ENCODE results near the gene LZTFL1.
"Not testable (repeated sequence)": the region's sequence is repeated elsewhere in the genome, so short reads cannot be mapped to it uniquely, and the experiment has no call there.

Gene LZTFL1

GRCh38 chr3:45861043-45861719, 19.3 kb upstream of the LZTFL1 start:
- Histone ChIP-seq H3K36me3 (ENCODE audit: insufficient read depth, low read length) (no peaks in the 10 kb centered on the region), H3K9ac (ENCODE audit: low read depth, low read length) (no peak overlapping the region), H3K4me2 (ENCODE audit: low read length) (no peak overlapping the region), H3K4me3 (ENCODE audit: low read length) (no peak overlapping the region), H3K4me1 (ENCODE audit: control insufficient read depth, insufficient read depth, low read length) (no peaks in the 10 kb centered on the region), H3K27me3 (ENCODE audit: control insufficient read depth, insufficient read depth, low read length) (peaks cover 51% of the 10 kb centered on the region), H3K9me3 (replicated peaks; ENCODE audit: low read length) (no peaks in the 10 kb centered on the region)

- Histone ChIP-seq H3K36me3 (ENCODE audit: insufficient read depth, low read length) (no peaks in the 10 kb centered on the region), H3K9me3 (replicated peaks; ENCODE audit: low read length) (no peaks in the 10 kb centered on the region), H3K4me3 (ENCODE audit: low read length) (no peak overlapping the region), H3K4me2 (ENCODE audit: low read length) (no peak overlapping the region), H3K4me1 (ENCODE audit: control insufficient read depth, insufficient read depth, low read length) (no peaks in the 10 kb centered on the region), H3K9ac (ENCODE audit: low read depth, low read length) (no peak overlapping the region), H3K27me3 (ENCODE audit: control insufficient read depth, insufficient read depth, low read length) (peaks cover 45% of the 10 kb centered on the region)
These were observed 18.6 kb upstream of the LZTFL1 start for GRCh38 chr3:45860481-45860880.

- peaks cover 36% of the 10 kb centered on the region for H3K27me3 ChIP-seq (ENCODE audit: control insufficient read depth, insufficient read depth, low read length)
- H3K4me3 ChIP-seq (ENCODE audit: low read length), result no peak overlapping the region
- H3K9me3 ChIP-seq (replicated peaks; ENCODE audit: low read length), result no peaks in the 10 kb centered on the region
- H3K36me3 ChIP-seq (ENCODE audit: insufficient read depth, low read length), result no peaks in the 10 kb centered on the region
- no peak overlapping the region for H3K9ac ChIP-seq (ENCODE audit: low read depth, low read length)
- H3K4me1 ChIP-seq (ENCODE audit: control insufficient read depth, insufficient read depth, low read length), result no peaks in the 10 kb centered on the region
- no peak overlapping the region for H3K4me2 ChIP-seq (ENCODE audit: low read length)
These were observed 17.1 kb upstream of the LZTFL1 start for GRCh38 chr3:45858809-45859543.

- H3K36me3 ChIP-seq (ENCODE audit: insufficient read depth, low read length); H3K4me1 ChIP-seq (ENCODE audit: control insufficient read depth, insufficient read depth, low read length); H3K9ac ChIP-seq (ENCODE audit: low read depth, low read length); H3K4me3 ChIP-seq (ENCODE audit: low read length); H3K4me2 ChIP-seq (ENCODE audit: low read length); H3K9me3 ChIP-seq (replicated peaks; ENCODE audit: low read length): not testable (repeated sequence)
- peaks cover 34% of the 10 kb centered on the region for H3K27me3 ChIP-seq (ENCODE audit: control insufficient read depth, insufficient read depth, low read length)
These were observed 15.1 kb upstream of the LZTFL1 start for GRCh38 chr3:45857024-45857423.

- H3K4me1 ChIP-seq (ENCODE audit: control insufficient read depth, insufficient read depth, low read length); H3K4me2 ChIP-seq (ENCODE audit: low read length); H3K4me3 ChIP-seq (ENCODE audit: low read length); H3K36me3 ChIP-seq (ENCODE audit: insufficient read depth, low read length); H3K9ac ChIP-seq (ENCODE audit: low read depth, low read length); H3K9me3 ChIP-seq (replicated peaks; ENCODE audit: low read length): not testable (repeated sequence)
- H3K27me3 ChIP-seq (ENCODE audit: control insufficient read depth, insufficient read depth, low read length), result peaks cover 33% of the 10 kb centered on the region
These were observed 14.4 kb upstream of the LZTFL1 start for GRCh38 chr3:45856323-45856722.

- no peaks in the 10 kb centered on the region for H3K36me3 ChIP-seq (ENCODE audit: insufficient read depth, low read length)
- peaks cover 56% of the 10 kb centered on the region for H3K27me3 ChIP-seq (ENCODE audit: control insufficient read depth, insufficient read depth, low read length)
- no peak overlapping the region for H3K9ac ChIP-seq (ENCODE audit: low read depth, low read length)
- H3K4me2 ChIP-seq (ENCODE audit: low read length), result no peak overlapping the region
- no peaks in the 10 kb centered on the region for H3K4me1 ChIP-seq (ENCODE audit: control insufficient read depth, insufficient read depth, low read length)
- H3K9me3 ChIP-seq (replicated peaks; ENCODE audit: low read length), result no peaks in the 10 kb centered on the region
- no peak overlapping the region for H3K4me3 ChIP-seq (ENCODE audit: low read length)
These were observed 10.9 kb upstream of the LZTFL1 start for GRCh38 chr3:45852828-45853227.

- Histone ChIP-seq H3K4me3 (ENCODE audit: low read length) (no peak overlapping the region), H3K9ac (ENCODE audit: low read depth, low read length) (no peak overlapping the region), H3K9me3 (replicated peaks; ENCODE audit: low read length) (no peaks in the 10 kb centered on the region), H3K4me2 (ENCODE audit: low read length) (no peak overlapping the region), H3K36me3 (ENCODE audit: insufficient read depth, low read length) (no peaks in the 10 kb centered on the region), H3K4me1 (ENCODE audit: control insufficient read depth, insufficient read depth, low read length) (no peaks in the 10 kb centered on the region), H3K27me3 (ENCODE audit: control insufficient read depth, insufficient read depth, low read length) (peaks cover 75% of the 10 kb centered on the region)
These were observed 6.5 kb upstream of the LZTFL1 start for GRCh38 chr3:45848392-45848791.

- H3K36me3 ChIP-seq (ENCODE audit: insufficient read depth, low read length), result no peaks in the 10 kb centered on the region
- no peaks in the 10 kb centered on the region for H3K9me3 ChIP-seq (replicated peaks; ENCODE audit: low read length)
- H3K4me3 ChIP-seq (ENCODE audit: low read length), result no peak overlapping the region
- no peak overlapping the region for H3K4me2 ChIP-seq (ENCODE audit: low read length)
- peaks cover 43% of the 10 kb centered on the region for H3K27me3 ChIP-seq (ENCODE audit: control insufficient read depth, insufficient read depth, low read length)
- H3K9ac ChIP-seq (ENCODE audit: low read depth, low read length), result no peak overlapping the region
- peaks cover 9% of the 10 kb centered on the region for H3K4me1 ChIP-seq (ENCODE audit: control insufficient read depth, insufficient read depth, low read length)
These were observed 2.7 kb upstream of the LZTFL1 start for GRCh38 chr3:45844616-45845015.

GRCh38 chr3:45842851-45843625, 1.1 kb upstream of the LZTFL1 start:
- H3K27me3 ChIP-seq (ENCODE audit: control insufficient read depth, insufficient read depth, low read length), result peaks cover 29% of the 10 kb centered on the region
- peaks cover 9% of the 10 kb centered on the region for H3K4me1 ChIP-seq (ENCODE audit: control insufficient read depth, insufficient read depth, low read length)
- no peaks in the 10 kb centered on the region for H3K36me3 ChIP-seq (ENCODE audit: insufficient read depth, low read length)
- H3K9me3 ChIP-seq (replicated peaks; ENCODE audit: low read length), result no peaks in the 10 kb centered on the region
- no peak overlapping the region for H3K9ac ChIP-seq (ENCODE audit: low read depth, low read length)
- H3K4me3 ChIP-seq (ENCODE audit: low read length), result no peak overlapping the region
- H3K4me2 ChIP-seq (ENCODE audit: low read length), result no peak overlapping the region

GRCh38 chr3:45841420-45841756, 531 bp downstream of the LZTFL1 start:
- Histone ChIP-seq H3K4me1 (ENCODE audit: control insufficient read depth, insufficient read depth, low read length) (peaks cover 9% of the 10 kb centered on the region), H3K4me3 (ENCODE audit: low read length) (peak overlapping the region; percentile 92), H3K27me3 (ENCODE audit: control insufficient read depth, insufficient read depth, low read length) (peaks cover 13% of the 10 kb centered on the region), H3K36me3 (ENCODE audit: insufficient read depth, low read length) (peaks cover 2% of the 10 kb centered on the region), H3K9me3 (replicated peaks; ENCODE audit: low read length) (no peaks in the 10 kb centered on the region), H3K9ac (ENCODE audit: low read depth, low read length) (peak overlapping the region; percentile 83), H3K4me2 (ENCODE audit: low read length) (peak overlapping the region; percentile 92)

GRCh38 chr3:45838466-45838865, 3.5 kb downstream of the LZTFL1 start:
- Histone ChIP-seq H3K4me3 (ENCODE audit: low read length) (no peak overlapping the region), H3K9me3 (replicated peaks; ENCODE audit: low read length) (no peaks in the 10 kb centered on the region), H3K4me2 (ENCODE audit: low read length) (no peak overlapping the region), H3K36me3 (ENCODE audit: insufficient read depth, low read length) (peaks cover 6% of the 10 kb centered on the region), H3K27me3 (ENCODE audit: control insufficient read depth, insufficient read depth, low read length) (no peaks in the 10 kb centered on the region), H3K9ac (ENCODE audit: low read depth, low read length) (no peak overlapping the region), H3K4me1 (ENCODE audit: control insufficient read depth, insufficient read depth, low read length) (peaks cover 9% of the 10 kb centered on the region)

Measured in skeletal muscle satellite cell (primary cell).